Pancreas (tissue), 10 donors: ENCODE measurements around the gene ZNRF2. TPM values are rescaled to one million over a fixed set of nuclear protein-coding genes. Genes with fewer than 3 reads are reported as not detected.
A peak's percentile ranks its signal among the peaks of the same experiment; 100 is the strongest.

Experiments
- ATAC-seq, 4 donors: fragments of 200-7000 bp; cut with Tn5 transposase; one replicate each; pipeline versions ENCODE4 v1.8.0 to v1.9.1; 2020; ENCODE audit warnings: mild to moderate bottlenecking in 4 of 4, moderate library complexity in 4 of 4
- DNase-seq, 6 donors: peaks; one replicate each; pipeline ENCODE4 v3.0.0-alpha.2; 2020
- FAIRE-seq: peaks from 2 replicates; lab custom pipeline; 2012; peaks lifted over from hg19 to GRCh38; lab: Jason Lieb, UNC
- H3K27ac ChIP-seq, 4 donors: fragments of 200-600 bp; sonication (generic); 1 replicate in 3 of 4; 2 replicates in 1 of 4; pipeline versions ENCODE4 v1.5.0 to v1.8.0; 2020
- H3K27me3 ChIP-seq, 4 donors: fragments of 200-600 bp; one replicate each; pipeline ENCODE4 v1.8.0; 2021
- H3K36me3 ChIP-seq, 3 donors: fragments of 200-600 bp; sonication (generic) in 1 of 3; one replicate each; pipeline versions ENCODE4 v1.5.0 to v1.8.0; 2020 to 2021
- H3K4me1 ChIP-seq, 3 donors: fragments of 200-600 bp; one replicate each; pipeline ENCODE4 v1.8.0; 2021
- H3K4me3 ChIP-seq, 4 donors: fragments of 200-600 bp; sonication (generic) in 2 of 4; one replicate each; pipeline versions ENCODE4 v1.5.0 to v1.8.0; 2020 to 2021
- H3K9me3 ChIP-seq, 4 donors: fragments of 200-600 bp; one replicate each; pipeline ENCODE4 v1.8.0; 2021
- CTCF ChIP-seq, 4 donors: fragments of 200-600 bp; sonication (generic) in 3 of 4; IDR thresholded peaks; one replicate each; pipeline versions ENCODE4 v1.5.0 to v1.8.0; 2021; ENCODE audit warnings: antibody characterized with exemption in 4 of 4
- WGBS, 2 donors: extraction: QIAGEN DNeasy Blood & Tissue Kit; methylation state at CpG; one replicate each; pipeline ENCODE4 v1.1.7; 2013; 5-methylcytosine and 5-hydroxymethylcytosine counted together
- intact Hi-C, 3 donors: fragments of 100-400 bp; cut with DNase I; formaldehyde crosslinking; loops; one replicate each; pipeline versions ENCODE4 v1.11.1 to v1.14.2; 2022
- polyA plus RNA-seq, 2 donors: library from polyadenylated mRNA; stranded (reverse); fragments of 200-250 nt; gene quantifications; one replicate each; pipeline ENCODE4 v1.2.3, GENCODE V29; 2013
- total RNA-seq, 6 donors: library from RNA; stranded (reverse); fragmentation: NEBNext Ultra II Directional in 4 of 6; extraction: Animal tissue kit (Norgen Biotek cat#: 25700) in 4 of 6; gene quantifications; one replicate each; pipeline versions ENCODE4 v1.2.1 to v1.2.4, GENCODE V29; 2021 to 2023
- donor health status: healthy with polysubstance abuse.
- donor health status: DM: no; HTN: no; CAD: no; lungs with moderate emphysema.
- donor health status: DM: no; HTN: no; CAD: no.
- donor health status: control.
- donor health status: control.
- donor health status: Bipolar disorder and iron deficiency.
- donor health status: DM: yes; HTN: yes; CAD: no.
- donor health status: DM: no; HTN: no; CAD: no.
- donor health status: DM: no; HTN: no; CAD: no.
- donor health status: DM: yes; HTN: yes; CAD: no.

ZNRF2 gene
- total and polyA plus RNA-seq, 8 donors, result 4.9 to 17.1 (median 11.2) TPM

GRCh38 chr7:30327813-30328212, 43.4 kb downstream of the ZNRF2 start:
- ATAC-seq, result peak in 1 of 4 donors; percentile 24
- Histone ChIP-seq H3K36me3 (no peaks in the 10 kb centered on the region), H3K27me3 (no peaks in the 10 kb centered on the region), H3K27ac (no peak overlapping the region), H3K4me1 (peaks cover 5 to 22% (median 19%) of the 10 kb centered on the region in 3 donors), H3K9me3 (no peaks in the 10 kb centered on the region), H3K4me3 (no peak overlapping the region)
- no peak for TF ChIP-seq CTCF (IDR thresholded peaks at IDR 0.05)
- intact Hi-C loops, result no loop called here
- no peak for FAIRE-seq
- no peak for DNase-seq
- whole genome bisulfite sequencing, 2 donors, result 20 to 29% methylated on average over 1 of the region's 1 CpG

- no peak overlapping the region for H3K27ac ChIP-seq
- H3K9me3 ChIP-seq, result no peaks in the 10 kb centered on the region
- no peak overlapping the region for H3K4me3 ChIP-seq
- H3K27me3 ChIP-seq, result no peaks in the 10 kb centered on the region
- H3K36me3 ChIP-seq, result no peaks in the 10 kb centered on the region
- no peak for ATAC-seq
- no peak for DNase-seq
- FAIRE-seq, result no peak
- H3K4me1 ChIP-seq, result peaks cover 5 to 22% (median 19%) of the 10 kb centered on the region in 3 donors
- intact Hi-C loops, result no loop called here
- TF ChIP-seq CTCF (IDR thresholded peaks at IDR 0.05), result no peak
These were observed 44.0 kb downstream of the ZNRF2 start for GRCh38 chr7:30328381-30328780.

GRCh38 chr7:30329716-30330115, 45.3 kb downstream of the ZNRF2 start:
- Histone ChIP-seq H3K4me3 (no peak overlapping the region), H3K27ac (no peak overlapping the region), H3K27me3 (no peaks in the 10 kb centered on the region), H3K36me3 (no peaks in the 10 kb centered on the region), H3K4me1 (peaks cover 5 to 22% (median 19%) of the 10 kb centered on the region in 3 donors), H3K9me3 (no peaks in the 10 kb centered on the region)
- no peak for FAIRE-seq
- TF ChIP-seq CTCF (IDR thresholded peaks at IDR 0.05), result no peak
- 66 to 69% methylated on average over 3 of the region's 3 CpGs for WGBS, 2 donors
- ATAC-seq, result peak in 2 of 4 donors; percentile 16 to 32
- intact Hi-C loops, result no loop called here
- no peak for DNase-seq

- H3K27me3 ChIP-seq, result no peaks in the 10 kb centered on the region
- 37 to 38% methylated on average over 3 of the region's 3 CpGs for WGBS, 2 donors
- TF ChIP-seq CTCF (IDR thresholded peaks at IDR 0.05), result no peak
- no peak overlapping the region for H3K4me3 ChIP-seq
- intact Hi-C loops, result no loop called here
- no peak for FAIRE-seq
- H3K9me3 ChIP-seq, result no peaks in the 10 kb centered on the region
- DNase-seq, result no peak
- no peaks in the 10 kb centered on the region for H3K36me3 ChIP-seq
- H3K4me1 ChIP-seq, result peaks cover 5 to 23% (median 22%) of the 10 kb centered on the region in 3 donors
- ATAC-seq, result peak; percentile 34 to 81 (median 61)
- peak overlapping the region in 2 of 4 donors; percentile 25 to 29 for H3K27ac ChIP-seq
These were observed 46.0 kb downstream of the ZNRF2 start for GRCh38 chr7:30330134-30331111.

- TF ChIP-seq CTCF (IDR thresholded peaks at IDR 0.05), result no peak
- Histone ChIP-seq H3K9me3 (no peaks in the 10 kb centered on the region), H3K36me3 (no peaks in the 10 kb centered on the region), H3K4me1 (peaks cover 5 to 26% (median 24%) of the 10 kb centered on the region in 3 donors), H3K27ac (peak overlapping the region in 1 of 4 donors; percentile 29), H3K27me3 (no peaks in the 10 kb centered on the region), H3K4me3 (no peak overlapping the region)
- FAIRE-seq, result no peak
- 69 to 82% methylated on average over 2 of the region's 2 CpGs for WGBS, 2 donors
- intact Hi-C loops, result no loop called here
- peak in 1 of 6 donors; percentile 24 for DNase-seq
- ATAC-seq, result peak; percentile 53 to 83 (median 72)
These were observed 46.9 kb downstream of the ZNRF2 start for GRCh38 chr7:30331338-30331737.
